CD14-positive monocyte (primary cell): ENCODE measurements around the gene RCN1. TPM values are rescaled to one million over a fixed set of nuclear protein-coding genes. Genes with fewer than 3 reads are reported as not detected.
A peak's percentile ranks its signal among the peaks of the same experiment; 100 is the strongest.

Experiments used
- DNase-seq, 3 donors: peaks; one replicate each; pipeline ENCODE4 v3.0.0-alpha.2; 2011 to 2022
- H2AFZ ChIP-seq: 2 replicates; pipeline ENCODE4 v1.6.0; 2012; ENCODE audit warnings: mild to moderate bottlenecking, low read depth, low read length, inconsistent platforms; ENCODE audit not compliant: insufficient read depth, poor library complexity, severe bottlenecking
- H3K27ac ChIP-seq, 2 donors: 1 replicate in 1 of 2; 2 replicates in 1 of 2; pipeline ENCODE4 v1.5.1; 2012 to 2013; ENCODE audit warnings: low read length in 2 of 2, control low read depth in 1 of 2, inconsistent platforms in 1 of 2, low read depth in 1 of 2, mild to moderate bottlenecking in 1 of 2
- H3K27me3 ChIP-seq, 2 donors: one replicate each; pipeline versions ENCODE4 v1.6.0 to v1.6.1; 2011 to 2013; ENCODE audit warnings: low read length in 2 of 2; ENCODE audit not compliant: control insufficient read depth in 2 of 2, insufficient read depth in 2 of 2
- H3K36me3 ChIP-seq, 2 donors: replicated peaks in 1 of 2; 1 replicate in 1 of 2; 2 replicates in 1 of 2; pipeline versions ENCODE4 v1.5.1 to v1.6.1; 2012 to 2013; ENCODE audit warnings: low read length in 2 of 2, control low read depth in 1 of 2, inconsistent platforms in 1 of 2, mild to moderate bottlenecking in 1 of 2; ENCODE audit not compliant: insufficient read depth in 2 of 2, control insufficient read depth in 1 of 2
- H3K4me1 ChIP-seq, 2 donors: 1 replicate in 1 of 2; 2 replicates in 1 of 2; pipeline versions ENCODE4 v1.5.1 to v1.6.1; 2012 to 2013; ENCODE audit warnings: low read length in 2 of 2, control low read depth in 1 of 2, inconsistent platforms in 1 of 2, mild to moderate bottlenecking in 1 of 2, moderate library complexity in 1 of 2; ENCODE audit not compliant: insufficient read depth in 2 of 2, control insufficient read depth in 1 of 2
- H3K4me2 ChIP-seq: replicated peaks from 2 replicates; pipeline ENCODE3; 2012; ENCODE audit warnings: low read length, moderate library complexity, mild to moderate bottlenecking; ENCODE audit not compliant: poor library complexity, severe bottlenecking; ENCODE audit errors: extremely low read depth
- H3K4me3 ChIP-seq, 3 experiments: fragments of 200-600 bp in 1 of 3; sonication (generic) in 1 of 3; replicated peaks in 1 of 3; 1 replicate in 2 of 3; 2 replicates in 1 of 3; pipeline ENCODE4 v1.5.1; 2011 to 2013; ENCODE audit warnings: low read length in 3 of 3, mild to moderate bottlenecking in 3 of 3, control low read depth in 2 of 3, low read depth in 2 of 3, inconsistent platforms in 1 of 3, moderate library complexity in 1 of 3
- H3K79me2 ChIP-seq: 2 replicates; pipeline ENCODE4 v1.6.0; 2012; ENCODE audit warnings: mild to moderate bottlenecking, control low read depth, inconsistent platforms, low read length, moderate library complexity; ENCODE audit not compliant: insufficient read depth
- H3K9ac ChIP-seq: 2 replicates; pipeline ENCODE4 v1.6.0; 2017; ENCODE audit warnings: low read length, mild to moderate bottlenecking; ENCODE audit not compliant: insufficient read depth, poor library complexity, severe bottlenecking
- H3K9me3 ChIP-seq, 2 donors: replicated peaks in 1 of 2; 1 replicate in 1 of 2; 2 replicates in 1 of 2; pipeline versions ENCODE4 v1.5.1 to v1.6.1; 2012 to 2013; ENCODE audit warnings: low read length in 2 of 2, control low read depth in 1 of 2; ENCODE audit not compliant: control insufficient read depth in 1 of 2, insufficient read depth in 1 of 2
- H4K20me1 ChIP-seq: 2 replicates; pipeline ENCODE4 v1.6.0; 2012; ENCODE audit warnings: mild to moderate bottlenecking, low read length, control low read depth, moderate library complexity; ENCODE audit not compliant: insufficient read depth
- H3K27ac Mint-ChIP-seq, 7 donors: one replicate each; pipeline ENCODE4 v1.8.0; 2020; ENCODE audit warnings: mild to moderate bottlenecking in 7 of 7, mixed read lengths in 7 of 7, moderate library complexity in 6 of 7, inconsistent platforms in 2 of 7
- H3K27me3 Mint-ChIP-seq, 3 donors: one replicate each; pipeline ENCODE4 v1.8.0; 2021 to 2022; ENCODE audit warnings: low read depth in 3 of 3, mild to moderate bottlenecking in 3 of 3, mixed read lengths in 3 of 3, moderate library complexity in 3 of 3, inconsistent platforms in 1 of 3
- H3K36me3 Mint-ChIP-seq, 2 donors: one replicate each; pipeline ENCODE4 v1.8.0; 2020; ENCODE audit warnings: mixed read lengths in 2 of 2, inconsistent platforms in 1 of 2, mild to moderate bottlenecking in 1 of 2
- H3K4me1 Mint-ChIP-seq: one replicate; pipeline ENCODE4 v1.8.0; 2020; ENCODE audit warnings: mild to moderate bottlenecking, mixed read lengths
- H3K4me3 Mint-ChIP-seq, 2 donors: one replicate each; pipeline ENCODE4 v1.8.0; 2020; ENCODE audit warnings: mild to moderate bottlenecking in 2 of 2, mixed read lengths in 2 of 2, moderate library complexity in 1 of 2
- H3K9me3 Mint-ChIP-seq, 7 donors: one replicate each; pipeline ENCODE4 v1.8.0; 2020 to 2022; ENCODE audit warnings: mixed read lengths in 7 of 7, mild to moderate bottlenecking in 6 of 7, moderate library complexity in 6 of 7, inconsistent platforms in 2 of 7
- CTCF ChIP-seq: fragments of 200-600 bp; IDR thresholded peaks from one replicate; pipeline ENCODE4 v1.8.0; 2022; ENCODE audit warnings: antibody characterized with exemption, mild to moderate bottlenecking
- WGBS: methylation state at CpG from one replicate; pipeline ENCODE4 v1.1.5; 2013; ENCODE audit warnings: missing lambda C conversion rate; ENCODE audit not compliant: insufficient coverage; 5-methylcytosine and 5-hydroxymethylcytosine counted together
- intact Hi-C, 2 donors: fragments of 100-400 bp; cut with micrococcal nuclease; formaldehyde crosslinking; loops; one replicate each; pipeline versions ENCODE4 v1.15.0 to v1.15.1; 2023
- polyA plus RNA-seq, 3 donors: library from polyadenylated mRNA; depleted of rRNA in 1 of 3; unstranded in 2 of 3; stranded (reverse) in 1 of 3; fragments of 300-500 nt in 2 of 3; fragments of >200 nt in 1 of 3; fragmentation: Illumina TruSeq in 2 of 3; gene quantifications; 1 replicate in 2 of 3; 2 replicates in 1 of 3; pipeline ENCODE4 v1.2.3, GENCODE V29; 2012 to 2021

RCN1 gene
- polyA plus RNA-seq, 3 donors: 7.3 to 22.0 (median 20.5) TPM

DNA sequence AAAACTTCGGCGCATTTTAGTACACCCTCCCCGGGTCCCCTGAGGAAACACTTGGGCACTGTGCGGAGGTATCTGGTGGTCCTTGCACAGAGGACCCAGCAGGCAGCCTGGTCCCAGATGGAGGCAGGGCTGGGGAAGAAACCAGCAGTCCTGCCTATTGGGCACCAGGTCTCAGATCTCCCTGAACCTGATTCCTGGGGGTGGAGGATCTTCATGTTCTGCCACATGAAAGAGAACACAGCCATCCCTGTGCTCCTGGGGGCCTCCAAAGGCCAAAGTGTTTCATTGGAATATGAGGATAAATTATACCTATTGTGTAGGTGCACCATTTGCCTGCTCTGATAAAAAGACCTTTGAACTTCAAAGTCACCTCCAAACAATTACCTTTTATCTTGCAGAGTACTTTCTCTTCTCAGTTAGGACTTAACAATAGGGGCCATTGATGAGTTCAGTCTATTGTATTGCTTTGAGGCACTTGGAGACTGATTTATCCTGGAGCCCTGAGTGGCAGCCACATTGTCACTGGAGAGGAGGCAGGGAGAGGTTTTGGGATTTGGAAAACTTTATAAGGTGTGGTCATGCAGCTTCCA is 1.8 kb downstream of the RCN1 start:
- Mint-ChIP-seq H3K4me1 (peaks cover 31% of the 10 kb centered on the region), H3K27ac (peak overlapping the region in 3 of 7 donors; percentile 2 to 73 (median 56)), H3K9me3 (no peaks in the 10 kb centered on the region), H3K27me3 (peaks cover 3 to 5% (median 4%) of the 10 kb centered on the region in 3 donors), H3K36me3 (peaks cover 9% of the 10 kb centered on the region in 2 donors), H3K4me3 (peak overlapping the region; percentile 46 to 85)
- H4K20me1 ChIP-seq: no peaks in the 10 kb centered on the region
- H3K36me3 ChIP-seq: peaks cover 3 to 11% of the 10 kb centered on the region in 2 donors
- intact Hi-C loops: no loop called here
- H3K27me3 ChIP-seq: peaks cover 0 to 6% of the 10 kb centered on the region in 2 donors
- WGBS: 100% methylated on average over 4 of the region's 4 CpGs
- H3K4me3 ChIP-seq: no peak overlapping the region
- no peak for DNase-seq
- H3K4me2 ChIP-seq: no peak overlapping the region
- H3K79me2 ChIP-seq: peaks cover 15% of the 10 kb centered on the region
- TF ChIP-seq CTCF: no peak
- no peak overlapping the region for H3K9ac ChIP-seq
- no peak overlapping the region for H3K27ac ChIP-seq
- no peak overlapping the region for H2AFZ ChIP-seq
- H3K9me3 ChIP-seq: no peaks in the 10 kb centered on the region
- H3K4me1 ChIP-seq: peaks cover 12 to 28% of the 10 kb centered on the region in 2 donors

DNA sequence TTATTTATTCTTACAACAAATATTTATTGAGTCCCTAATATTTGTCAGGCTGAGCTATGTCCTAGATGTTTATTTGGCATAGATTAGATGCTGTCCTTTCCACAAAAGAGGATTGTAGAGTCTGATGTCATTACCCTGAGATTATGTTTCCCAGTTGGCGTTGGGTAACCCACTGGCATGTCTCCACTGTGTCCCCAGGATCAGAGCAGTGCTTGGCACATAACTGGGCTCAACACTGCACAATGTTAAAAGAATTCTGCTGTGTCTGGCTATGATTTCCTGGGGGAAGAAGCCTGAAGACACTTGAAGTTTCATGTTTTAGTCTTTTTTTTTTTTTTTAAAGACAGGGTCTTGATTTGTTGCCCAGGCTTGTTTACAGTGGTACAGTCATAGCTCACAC is 4.0 kb downstream of the RCN1 start:
- intact Hi-C loops: no loop called here
- no peaks in the 10 kb centered on the region for H3K9me3 Mint-ChIP-seq
- no peak overlapping the region for H3K27ac Mint-ChIP-seq
- no peak overlapping the region for H3K4me2 ChIP-seq
- H3K4me3 ChIP-seq: no peak overlapping the region
- peaks cover 0 to 4% (median 0%) of the 10 kb centered on the region in 3 donors for H3K27me3 Mint-ChIP-seq
- no peak overlapping the region for H3K27ac ChIP-seq
- H2AFZ ChIP-seq: no peak overlapping the region
- no peaks in the 10 kb centered on the region for H4K20me1 ChIP-seq
- DNase-seq: no peak
- peaks cover 12 to 21% of the 10 kb centered on the region in 2 donors for H3K4me1 ChIP-seq
- peaks cover 14 to 33% of the 10 kb centered on the region in 2 donors for H3K36me3 ChIP-seq
- H3K9me3 ChIP-seq: no peaks in the 10 kb centered on the region
- 100% methylated on average over 1 of the region's 1 CpG for WGBS
- H3K27me3 ChIP-seq: peaks cover 0 to 2% of the 10 kb centered on the region in 2 donors
- TF ChIP-seq CTCF: no peak
- H3K4me1 Mint-ChIP-seq: peaks cover 21% of the 10 kb centered on the region
- H3K79me2 ChIP-seq: peaks cover 15% of the 10 kb centered on the region
- H3K36me3 Mint-ChIP-seq: peaks cover 28 to 29% of the 10 kb centered on the region in 2 donors
- no peak overlapping the region for H3K4me3 Mint-ChIP-seq
- H3K9ac ChIP-seq: no peak overlapping the region
